ENCODE measurements around the gene DPH7.
A peak's percentile ranks its signal among the peaks of the same experiment; 100 is the strongest.
"Not testable (repeated sequence)": the region's sequence is repeated elsewhere in the genome, so short reads cannot be mapped to it uniquely, and the experiment has no call there.

DPH7 gene

DNA sequence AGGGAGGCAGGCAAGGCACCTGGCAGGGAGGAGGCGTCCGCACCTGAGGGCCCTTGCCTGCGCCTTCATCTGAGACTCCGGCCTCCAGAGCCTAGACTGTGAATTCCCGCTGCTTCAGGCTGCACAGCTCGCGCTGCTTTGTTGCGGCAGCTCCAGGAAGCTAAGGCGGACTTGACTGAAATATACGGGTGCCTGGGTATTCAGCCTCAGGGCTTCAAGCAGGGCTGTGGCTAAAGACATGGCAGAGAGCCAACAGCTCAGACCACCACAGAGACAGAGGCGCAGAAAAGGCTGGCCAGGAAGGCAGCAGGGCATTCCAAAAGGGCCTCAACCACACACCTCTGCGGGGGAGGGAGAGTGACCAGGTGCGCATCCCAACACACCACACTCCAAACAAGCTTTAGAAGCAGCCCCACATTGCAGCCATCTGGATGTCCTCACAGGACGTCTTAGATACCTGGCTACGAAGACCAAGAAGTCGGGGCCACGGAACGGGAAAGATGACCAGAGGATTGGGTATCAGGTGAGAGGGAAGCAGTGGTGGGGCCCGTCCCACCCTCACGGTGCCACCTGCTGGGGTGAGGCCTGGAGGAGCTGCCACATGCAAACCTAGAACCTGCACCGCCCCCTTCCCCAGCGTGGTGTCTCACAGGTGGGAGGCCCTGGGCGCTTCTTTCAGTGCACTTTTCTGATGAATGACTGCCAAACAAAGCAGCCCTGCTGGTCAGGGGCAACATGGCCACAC, 1.7 kb upstream of the DPH7 start:
- no peak for DNase-seq (ENCODE audit: low spot score)

DNA sequence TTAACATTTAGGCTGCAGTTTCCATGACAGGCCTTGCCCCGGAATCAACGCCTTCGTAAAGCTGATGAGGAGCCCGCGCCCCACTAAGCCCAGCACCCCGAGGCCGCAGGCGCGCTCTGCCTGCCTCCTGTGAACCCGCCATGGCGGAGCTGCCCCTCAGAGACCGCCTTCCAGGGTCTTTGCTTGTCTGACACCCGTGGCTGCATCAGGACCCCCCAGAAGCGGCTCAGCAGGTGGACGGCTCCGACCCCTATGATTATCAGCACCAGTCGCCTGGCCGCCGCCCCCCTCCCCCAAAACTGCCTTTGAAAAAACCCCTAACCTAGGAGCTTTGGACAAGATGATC, 507 bp upstream of the DPH7 start:
- no peak for DNase-seq (ENCODE audit: low spot score)

DNA sequence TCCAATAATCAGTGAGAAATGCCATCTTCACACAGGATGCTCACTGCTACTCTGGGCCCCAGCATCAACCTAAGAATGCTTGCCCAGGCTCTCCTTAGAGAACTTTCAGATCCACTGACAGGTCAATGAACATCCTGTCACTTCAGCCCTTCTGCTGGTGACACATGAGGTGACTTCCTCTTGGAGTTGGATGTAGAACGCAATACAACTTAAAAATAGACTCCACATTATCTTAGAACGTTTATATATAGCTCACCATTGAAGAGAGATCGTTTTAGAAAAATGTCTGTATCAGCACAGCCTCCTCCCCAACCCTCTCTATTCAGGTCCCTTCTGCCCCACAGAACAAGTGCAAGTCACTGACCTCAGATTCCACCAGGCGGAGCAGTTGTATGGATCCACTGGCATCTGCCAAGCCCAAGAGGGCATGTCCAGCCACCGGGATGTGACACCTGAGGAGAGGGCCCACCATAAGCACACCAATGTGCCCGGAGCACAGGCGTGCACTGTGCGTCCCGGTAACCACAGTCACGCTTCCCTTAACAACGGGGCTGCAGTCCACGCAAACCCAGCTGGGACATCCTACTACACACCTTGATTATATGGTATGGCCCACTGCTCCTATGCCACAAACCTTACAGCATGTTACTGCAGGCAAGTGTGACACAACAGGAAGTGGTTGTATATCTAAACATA, 2.9 kb downstream of the DPH7 start:
- DNase-seq (ENCODE audit: low spot score) = no peak

DNA sequence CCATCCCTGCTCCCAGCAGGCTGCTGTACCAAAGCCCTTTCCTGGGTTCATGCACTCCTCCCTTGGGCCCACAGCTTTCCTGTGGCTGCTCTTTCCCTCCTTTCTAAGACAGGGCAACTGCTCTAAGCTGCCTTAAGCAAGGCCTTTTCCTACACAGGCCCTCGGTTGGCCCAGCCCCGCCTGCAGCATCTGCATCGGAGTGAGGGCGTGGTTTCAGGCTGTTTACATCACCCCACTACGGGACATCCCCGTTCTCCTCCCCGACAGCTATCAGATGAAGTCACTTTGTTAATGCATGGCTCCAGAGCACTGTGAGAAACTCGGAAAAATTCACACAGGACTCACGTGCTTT, 3.4 kb downstream of the DPH7 start:
- DNase-seq (ENCODE audit: low spot score) = no peak

DNA sequence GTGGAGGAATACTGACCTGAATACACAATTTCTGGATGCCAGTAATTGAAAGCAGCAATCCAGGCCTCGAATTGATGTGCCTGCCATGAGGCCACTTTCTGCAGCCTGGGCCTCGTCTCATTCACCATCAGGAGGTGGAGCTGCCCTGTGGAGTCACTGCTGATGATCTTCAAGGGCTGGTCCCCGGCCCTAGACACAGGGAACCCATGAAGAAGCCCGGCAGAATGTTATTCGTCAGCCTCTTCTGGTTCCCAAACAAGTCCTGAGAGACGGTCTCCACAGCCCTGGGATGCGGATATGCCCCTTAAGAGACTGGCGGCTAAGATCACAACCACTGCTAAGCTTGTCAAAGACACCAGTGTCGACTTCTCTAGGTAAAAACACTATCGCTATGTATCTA, 4.5 kb downstream of the DPH7 start:
- no peak for DNase-seq (ENCODE audit: low spot score)

DNA sequence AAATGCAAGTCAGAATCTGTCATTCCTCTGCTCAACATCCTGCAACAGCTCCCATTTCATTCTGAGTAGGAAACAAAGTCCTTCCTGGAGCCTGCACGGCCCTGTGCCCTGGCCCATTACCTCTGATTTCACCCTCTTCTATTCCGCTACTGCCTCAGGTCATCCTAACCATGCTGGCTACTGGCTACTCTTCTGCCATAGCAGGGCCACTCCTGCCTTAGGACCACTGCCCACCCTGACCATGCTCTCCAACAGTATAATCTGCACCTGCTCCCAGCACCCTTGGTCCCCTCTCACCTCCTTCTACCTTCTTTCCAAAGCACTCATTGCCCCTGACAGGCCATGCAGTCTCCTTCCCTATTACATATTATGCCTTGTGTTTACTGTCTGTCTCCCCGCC, 8.2 kb downstream of the DPH7 start:
- DNase-seq (ENCODE audit: low spot score) = no peak

DNA sequence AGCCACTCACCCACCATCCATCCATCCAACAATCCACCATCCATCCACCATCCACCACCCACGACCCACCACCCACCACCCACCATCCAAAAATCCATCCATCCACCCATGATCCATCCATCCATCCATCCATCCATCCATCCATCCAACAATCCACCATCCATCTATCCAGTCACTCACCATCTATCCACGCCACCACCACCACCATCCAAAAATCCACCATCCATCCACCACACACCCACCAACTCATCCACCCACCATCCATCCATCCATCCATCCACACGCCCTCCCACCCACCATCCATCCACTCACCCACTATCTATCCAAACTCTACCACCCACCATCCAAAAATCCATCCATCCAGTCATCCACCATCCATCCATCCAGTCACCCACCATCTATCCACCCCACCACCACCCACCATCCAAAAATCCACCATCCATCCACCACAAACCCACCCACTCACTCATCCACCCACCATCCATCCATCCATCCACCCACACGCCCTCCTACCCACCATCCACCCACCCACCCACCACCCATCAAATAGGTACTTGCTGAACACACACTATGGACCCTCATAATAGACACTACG, 9.0 kb downstream of the DPH7 start:
- no peak for DNase-seq (ENCODE audit: low spot score)

DNA sequence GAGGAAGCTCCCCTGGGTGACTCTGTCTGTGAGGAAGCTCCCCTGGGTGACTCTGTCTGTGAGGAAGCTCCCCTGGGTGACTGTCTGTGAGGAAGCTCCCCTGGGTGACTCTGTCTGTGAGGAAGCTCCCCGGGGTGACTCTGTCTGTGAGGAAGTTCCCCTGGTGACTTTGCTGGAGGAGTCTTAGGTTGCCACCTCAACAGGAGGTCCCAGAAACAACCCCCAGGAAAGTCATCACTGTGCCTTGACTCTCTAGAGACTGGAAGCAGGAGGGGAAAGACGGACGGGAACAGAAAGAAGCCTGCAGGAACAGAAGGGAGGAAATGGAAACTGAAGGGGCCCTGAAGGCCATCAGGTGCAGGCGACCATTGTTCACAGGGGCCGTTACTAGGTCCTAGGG, 10.3 kb downstream of the DPH7 start:
- not testable (repeated sequence) for DNase-seq (ENCODE audit: low spot score)

DNA sequence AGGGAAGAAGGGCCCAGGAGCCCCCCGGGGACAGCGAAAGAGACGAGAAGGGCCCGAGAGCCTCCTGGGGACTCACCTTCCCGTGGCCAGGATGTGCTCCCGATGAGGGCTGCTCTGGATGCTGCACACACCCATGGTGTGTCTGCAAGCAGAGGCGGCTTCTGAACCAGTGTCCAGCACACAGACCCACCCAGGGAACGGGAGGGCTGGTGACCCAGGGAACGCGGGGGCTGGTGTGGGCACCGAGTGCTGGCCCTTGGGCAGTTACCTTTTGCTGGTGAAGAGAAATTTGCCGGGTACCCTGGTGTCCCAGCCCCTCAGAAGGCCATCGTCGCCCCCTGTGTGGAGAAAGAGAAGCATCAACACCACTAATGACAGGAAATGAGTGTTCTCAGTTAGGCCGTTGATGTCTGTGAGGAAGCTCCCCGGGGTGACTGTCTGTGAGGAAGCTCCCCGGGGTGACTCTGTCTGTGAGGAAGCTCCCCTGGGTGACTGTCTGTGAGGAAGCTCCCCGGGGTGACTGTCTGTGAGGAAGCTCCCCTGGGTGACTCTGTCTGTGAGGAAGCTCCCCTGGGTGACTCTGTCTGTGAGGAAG, 13.8 kb downstream of the DPH7 start:
- no peak for DNase-seq (ENCODE audit: low spot score)

DNA sequence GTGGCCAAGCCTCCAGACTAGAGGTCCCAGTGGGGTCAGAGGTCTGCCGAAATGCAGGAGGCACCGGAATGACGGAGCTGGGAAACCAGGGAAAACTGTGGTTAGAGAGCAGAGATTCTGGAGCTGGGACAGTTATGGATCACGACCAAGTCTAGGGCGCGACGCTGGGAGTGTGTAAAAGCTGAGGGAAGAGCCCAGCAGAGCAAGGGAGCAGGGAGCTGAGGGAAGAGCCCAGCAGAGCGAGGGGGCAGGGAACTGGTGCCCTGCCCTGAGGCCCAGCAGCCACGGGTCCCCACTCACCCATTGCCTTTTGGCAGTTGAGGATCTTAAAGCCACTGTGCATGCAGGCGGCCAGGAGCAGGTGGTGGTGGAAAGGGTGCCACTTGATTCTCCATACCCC, 14.6 kb downstream of the DPH7 start:
- no peak for DNase-seq (ENCODE audit: low spot score)

DNA sequence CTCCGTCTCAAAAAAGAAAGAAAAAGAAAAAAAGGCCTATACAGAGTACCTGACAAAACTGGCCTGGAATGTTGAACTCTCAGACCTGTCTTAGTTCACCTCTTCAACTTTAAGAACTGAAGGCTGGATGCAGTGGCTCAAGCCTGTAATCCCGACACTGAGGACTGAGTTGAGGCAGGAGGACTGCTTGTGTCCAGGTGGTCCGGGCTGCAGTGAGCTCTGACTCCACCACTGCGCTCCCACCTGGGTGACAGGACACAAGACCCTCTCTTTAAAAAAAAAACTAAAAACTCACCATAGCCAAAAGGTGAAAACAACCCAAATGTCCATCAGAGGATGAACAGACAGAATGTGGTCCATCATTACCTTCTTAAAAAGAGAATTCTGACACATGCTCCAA, 20.6 kb downstream of the DPH7 start:
- no peak for DNase-seq (ENCODE audit: low spot score)

DNA sequence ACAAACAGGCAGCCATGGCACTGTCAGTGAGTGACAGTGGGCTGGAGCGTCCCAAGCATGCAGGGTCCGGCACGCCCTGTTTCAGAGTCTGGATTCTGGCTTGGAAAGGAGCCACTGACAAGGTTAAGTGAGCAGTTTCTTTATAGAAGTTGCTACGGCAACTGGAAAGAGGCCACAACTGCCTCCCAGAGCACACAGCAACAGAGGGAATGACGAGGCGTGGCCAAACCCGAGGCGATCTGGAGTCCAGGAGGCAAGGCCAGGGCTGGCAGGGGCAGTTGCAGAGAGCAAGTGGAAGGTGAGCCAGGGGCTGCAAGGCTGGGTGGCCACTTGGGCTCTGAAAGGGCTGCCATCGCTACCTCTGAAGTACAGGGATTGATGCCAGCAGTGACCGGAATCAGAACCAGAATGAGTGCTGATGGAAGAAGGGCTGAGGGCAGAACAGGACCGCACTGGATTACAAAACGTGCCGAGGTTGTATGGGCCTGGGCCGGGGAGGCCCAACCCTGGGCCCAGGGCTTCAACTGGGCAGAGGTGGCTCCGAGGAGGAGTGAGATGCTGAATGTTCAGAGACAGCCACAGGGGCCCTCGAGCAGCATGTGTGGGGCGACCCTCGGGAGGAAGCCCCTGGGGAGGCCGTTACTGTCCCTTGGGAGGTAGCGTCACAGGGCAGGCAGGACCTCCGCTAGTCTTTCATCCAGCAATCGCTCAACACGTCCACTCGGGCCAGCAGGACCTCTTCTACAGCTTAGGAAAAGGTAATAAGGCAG, 22.5 kb downstream of the DPH7 start:
- no peak for DNase-seq (ENCODE audit: low spot score)

DNA sequence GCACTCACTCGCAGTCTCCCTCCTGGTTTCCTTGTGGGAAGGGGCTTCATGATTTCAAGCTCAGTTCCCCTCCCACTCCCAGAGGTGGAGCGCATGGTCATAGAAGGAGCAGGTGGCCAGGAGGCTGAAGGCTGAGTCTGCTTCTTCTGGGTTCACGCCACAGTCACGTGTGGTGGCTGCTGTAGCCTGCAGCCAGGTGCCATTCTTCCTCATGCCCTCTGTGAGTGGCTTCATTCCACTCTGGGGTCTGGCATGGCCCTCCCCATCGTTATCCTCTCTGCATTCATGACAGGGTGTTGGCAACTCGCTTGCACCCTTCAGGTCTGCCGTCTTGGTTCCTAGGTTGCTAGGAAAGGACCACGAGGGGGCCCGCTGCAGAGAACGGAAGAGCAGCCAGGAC, 23.5 kb downstream of the DPH7 start:
- no peak for DNase-seq (ENCODE audit: low spot score)

DNA sequence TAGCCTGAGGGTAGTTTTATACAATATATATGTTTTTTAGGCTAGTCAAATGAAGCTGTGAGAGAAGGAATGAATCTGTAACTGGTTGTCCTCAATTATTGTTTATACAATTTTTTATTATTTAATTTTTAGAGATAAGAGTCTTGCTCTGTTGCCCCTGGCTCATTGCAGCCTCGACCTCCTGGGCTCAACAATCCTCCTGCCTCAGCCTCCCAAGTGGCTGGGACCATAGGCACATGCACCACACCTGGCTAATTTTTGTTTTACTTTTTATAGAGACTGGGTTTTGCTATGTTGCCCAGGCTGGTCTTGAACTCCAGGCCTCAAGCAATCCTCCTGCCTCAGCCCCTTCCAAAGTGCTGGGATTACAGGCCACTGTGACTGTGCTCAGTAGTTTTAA, 24.4 kb downstream of the DPH7 start:
- no peak for DNase-seq (ENCODE audit: low spot score)

DNA sequence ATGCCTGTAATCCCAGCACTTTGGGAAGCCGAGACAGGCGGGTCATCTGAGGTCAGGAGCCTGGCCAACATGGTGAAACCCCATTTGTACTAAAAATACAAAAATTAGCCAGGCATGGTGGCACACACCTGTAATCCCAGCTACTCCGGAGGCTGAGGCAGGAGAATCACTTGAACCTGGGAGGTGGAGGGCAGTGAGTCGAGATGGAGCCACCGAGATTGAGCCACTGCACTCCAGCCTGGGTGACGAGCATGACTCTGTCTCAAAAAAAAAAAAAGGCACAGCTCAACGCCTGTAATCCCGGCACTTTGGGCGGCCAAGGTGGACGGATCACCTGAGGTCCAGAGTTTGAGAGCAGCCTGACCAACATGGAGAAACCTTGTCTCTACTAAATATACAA, 25.1 kb downstream of the DPH7 start:
- DNase-seq (ENCODE audit: low spot score) = not testable (repeated sequence)

DNA sequence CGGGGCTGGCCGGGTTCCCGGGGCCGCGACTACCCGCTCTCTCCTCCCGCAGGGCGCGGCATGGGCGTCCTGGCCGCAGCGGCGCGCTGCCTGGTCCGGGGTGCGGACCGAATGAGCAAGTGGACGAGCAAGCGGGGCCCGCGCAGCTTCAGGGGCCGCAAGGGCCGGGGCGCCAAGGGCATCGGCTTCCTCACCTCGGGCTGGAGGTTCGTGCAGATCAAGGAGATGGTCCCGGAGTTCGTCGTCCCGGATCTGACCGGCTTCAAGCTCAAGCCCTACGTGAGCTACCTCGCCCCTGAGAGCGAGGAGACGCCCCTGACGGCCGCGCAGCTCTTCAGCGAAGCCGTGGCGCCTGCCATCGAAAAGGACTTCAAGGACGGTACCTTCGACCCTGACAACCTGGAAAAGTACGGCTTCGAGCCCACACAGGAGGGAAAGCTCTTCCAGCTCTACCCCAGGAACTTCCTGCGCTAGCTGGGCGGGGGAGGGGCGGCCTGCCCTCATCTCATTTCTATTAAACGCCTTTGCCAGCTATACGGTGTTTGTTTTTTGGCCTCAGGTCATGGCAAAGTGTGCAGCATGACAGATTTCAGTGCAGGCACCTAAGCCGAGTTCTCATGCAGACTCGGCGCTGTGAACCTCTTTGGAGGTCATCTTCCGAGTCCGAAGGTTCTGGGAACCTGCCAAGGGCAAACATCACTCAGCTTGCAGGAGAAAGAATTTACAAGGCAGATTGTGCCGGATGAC, 26.5 kb downstream of the DPH7 start:
- no peak for DNase-seq (ENCODE audit: low spot score)

DNA sequence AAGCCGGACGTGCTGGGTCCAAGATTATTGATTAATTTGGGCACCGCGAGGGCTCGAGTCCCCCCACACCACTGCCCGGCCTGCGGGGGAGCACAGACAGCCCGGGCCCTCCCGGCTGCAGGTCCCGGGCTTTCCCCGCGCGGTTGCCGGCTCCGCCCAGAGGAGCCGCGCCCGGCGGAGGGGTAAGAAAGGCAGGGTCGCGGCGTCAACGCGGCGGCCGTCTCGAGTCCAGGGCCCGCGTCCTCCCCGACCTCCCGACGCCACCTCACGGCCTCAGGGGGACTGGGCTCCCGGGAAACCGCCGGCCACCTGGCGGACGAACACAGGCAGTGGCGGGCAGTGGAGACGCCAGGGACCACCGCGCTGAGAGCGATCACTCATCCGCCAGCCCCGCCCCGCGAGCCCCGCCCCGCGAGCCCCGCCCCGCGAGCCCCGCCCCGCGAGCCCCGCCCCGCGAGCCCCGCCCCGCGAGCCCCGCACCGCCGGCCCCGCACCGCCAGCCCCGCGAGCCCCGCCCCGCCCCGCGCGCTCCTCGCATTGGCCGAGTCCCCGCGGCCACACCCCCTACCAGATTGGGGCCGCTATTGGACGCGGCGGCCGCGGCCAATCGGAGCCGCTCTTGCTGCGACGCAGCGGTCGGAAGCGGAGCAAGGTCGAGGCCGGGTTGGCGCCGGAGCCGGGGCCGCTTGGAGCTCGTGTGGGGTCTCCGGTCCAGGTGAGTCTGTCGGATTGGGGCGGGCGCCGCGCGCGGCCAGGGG, 27.3 kb downstream of the DPH7 start, which contains the start of gene MRPL41:
MRPL41 (plus strand) TSS at position 616 of the 758 bp plus-strand sequence. CDS start 203 bp downstream, outside the sequence.
- DNase-seq (ENCODE audit: low spot score) = peak; percentile 92

DNA sequence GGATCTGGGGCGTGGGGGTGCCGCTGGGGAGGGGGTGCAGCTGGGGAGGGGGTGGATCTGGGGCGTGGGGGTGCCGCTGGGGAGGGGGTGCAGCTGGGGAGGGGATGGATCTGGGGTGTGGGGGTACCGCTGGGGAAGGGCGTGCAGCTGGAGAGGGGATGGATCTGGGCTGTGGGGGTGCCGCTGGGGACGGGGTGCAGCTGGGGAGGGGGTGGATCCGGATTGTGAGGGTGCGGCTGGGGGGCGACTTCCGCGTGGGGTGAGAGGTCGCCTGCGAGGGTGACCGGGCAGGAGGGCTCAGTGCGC, 27.8 kb downstream of the DPH7 start:
- not testable (repeated sequence) for DNase-seq (ENCODE audit: low spot score)

DNA sequence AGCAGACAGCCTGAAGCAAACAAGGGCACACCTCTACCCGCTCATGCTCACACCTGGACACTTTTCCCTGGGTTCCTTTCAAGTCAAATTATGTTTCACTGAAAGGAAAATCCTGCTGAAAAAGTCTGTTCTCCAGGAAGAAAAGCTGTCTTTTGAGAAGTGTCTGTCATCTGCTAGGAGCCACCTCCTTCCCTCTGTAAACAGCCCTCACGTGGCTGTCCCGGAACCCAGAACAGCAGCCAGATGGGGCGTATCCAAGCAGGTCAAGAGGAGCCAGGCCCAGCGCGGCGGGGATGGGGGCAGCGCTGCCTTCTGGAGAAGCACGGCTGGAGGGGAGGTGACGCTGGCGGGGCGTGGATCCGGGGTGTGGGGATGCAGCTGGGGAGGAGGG, 28.5 kb downstream of the DPH7 start, which contains the start of gene PNPLA7:
PNPLA7 (minus strand) TSS at position 172 of the 391 bp plus-strand sequence. CDS start 205 bp downstream, outside the sequence.
- DNase-seq (ENCODE audit: low spot score) = peak; percentile 87

DNA sequence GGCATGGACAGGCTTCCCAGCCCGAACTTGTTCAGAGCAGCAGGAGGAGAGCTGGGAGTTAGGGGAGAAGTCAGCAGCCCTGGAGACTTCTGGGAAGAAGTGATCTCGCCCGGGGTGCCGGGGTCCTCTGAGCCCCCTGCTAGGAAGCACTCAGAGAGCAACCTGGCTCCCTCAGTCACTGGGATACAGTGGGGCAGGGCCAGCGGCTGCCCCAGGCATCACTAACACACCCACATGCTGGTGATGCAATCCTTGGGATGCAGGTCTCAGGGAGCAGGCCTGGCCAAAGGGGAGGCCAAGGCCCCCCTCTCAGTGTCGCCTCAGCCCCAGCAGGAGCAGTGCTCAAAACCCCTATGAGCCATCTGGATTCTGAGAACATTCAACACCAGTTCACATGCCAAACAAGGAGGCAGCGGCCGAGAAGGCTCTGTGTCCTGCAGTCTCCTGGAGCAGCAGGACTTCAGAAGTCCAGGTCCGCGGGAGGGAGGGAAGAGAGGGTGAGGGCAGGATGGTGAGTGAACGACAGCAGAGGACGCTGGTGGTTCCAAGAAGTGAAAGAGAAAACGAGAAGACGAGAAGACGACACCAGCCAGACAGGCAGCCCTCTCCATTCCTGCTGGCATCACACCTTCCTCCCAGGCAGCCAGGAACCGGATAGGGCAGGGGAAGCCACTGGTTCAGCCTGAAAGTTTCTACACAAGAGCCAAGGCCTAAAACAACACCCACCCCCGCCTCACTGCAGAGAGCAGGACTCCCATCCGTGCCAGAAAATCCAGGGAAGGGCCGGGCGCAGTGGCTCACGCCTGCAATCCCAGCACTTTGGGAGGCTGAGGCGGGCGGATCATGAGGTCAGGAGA, 30.8 kb downstream of the DPH7 start:
- DNase-seq (ENCODE audit: low spot score) = no peak
